ENCODE results near the gene MTX1. TPM values are rescaled to one million over a fixed set of nuclear protein-coding genes. Genes with fewer than 3 reads are reported as not detected.
A peak's percentile ranks its signal among the peaks of the same experiment; 100 is the strongest.

Gene MTX1
- total and polyA plus RNA-seq, 12 donors: 26.7 to 111 (median 45.9) TPM

GRCh38 chr1:155168456-155169210 lies 39.9 kb upstream of the MTX1 start:
- peaks cover 0 to 22% of the 10 kb centered on the region in 2 donors for H3K36me3 ChIP-seq (replicated peaks in 1 of 2)
- TF ChIP-seq POLR2A (IDR thresholded peaks at IDR 0.05) (no peak), CTCF (IDR thresholded peaks at IDR 0.05) (no peak)
- H3K9me3 ChIP-seq (replicated peaks in 1 of 3): no peaks in the 10 kb centered on the region
- WGBS, 4 donors: 74 to 87% (median 82%) methylated on average over 10 of the region's 10 CpGs
- H3K27me3 ChIP-seq: no peaks in the 10 kb centered on the region
- H3K4me1 ChIP-seq (replicated peaks in 1 of 2): peaks cover 7 to 27% of the 10 kb centered on the region in 2 donors
- H3K4me3 ChIP-seq: no peak overlapping the region
- intact Hi-C loops (cut with DNase I): no loop called here
- no peak overlapping the region for H3K27ac ChIP-seq
- peak in 1 of 7 donors; percentile 46 for DNase-seq

- H3K36me3 ChIP-seq (replicated peaks in 1 of 2): peaks cover 0 to 22% of the 10 kb centered on the region in 2 donors
- H3K27ac ChIP-seq: no peak overlapping the region
- DNase-seq: peak in 2 of 7 donors; percentile 11 to 40
- intact Hi-C loops (cut with DNase I): no loop called here
- no peaks in the 10 kb centered on the region for H3K27me3 ChIP-seq
- H3K4me3 ChIP-seq: no peak overlapping the region
- 67 to 83% (median 78%) methylated on average over 5 of the region's 5 CpGs for WGBS, 4 donors
- H3K9me3 ChIP-seq (replicated peaks in 1 of 3): no peaks in the 10 kb centered on the region
- TF ChIP-seq POLR2A (IDR thresholded peaks at IDR 0.05): no peak
- no peak for TF ChIP-seq CTCF (IDR thresholded peaks at IDR 0.05)
- peaks cover 7 to 27% of the 10 kb centered on the region in 2 donors for H3K4me1 ChIP-seq (replicated peaks in 1 of 2)
These were observed 39.0 kb upstream of the MTX1 start for GRCh38 chr1:155169541-155169940.

GRCh38 chr1:155170101-155170785 lies 38.3 kb upstream of the MTX1 start:
- Histone ChIP-seq H3K4me3 (no peak overlapping the region), H3K9me3 (replicated peaks in 1 of 3) (no peaks in the 10 kb centered on the region), H3K27ac (no peak overlapping the region), H3K4me1 (replicated peaks in 1 of 2) (peaks cover 7 to 27% of the 10 kb centered on the region in 2 donors), H3K36me3 (replicated peaks in 1 of 2) (peaks cover 0 to 22% of the 10 kb centered on the region in 2 donors), H3K27me3 (no peaks in the 10 kb centered on the region)
- DNase-seq: peak in 2 of 7 donors; percentile 14
- intact Hi-C loops (cut with DNase I): no loop called here
- 69 to 92% (median 88%) methylated on average over 2 of the region's 2 CpGs for whole genome bisulfite sequencing, 4 donors
- TF ChIP-seq CTCF (IDR thresholded peaks at IDR 0.05): no peak
- no peak for TF ChIP-seq POLR2A (IDR thresholded peaks at IDR 0.05)

GRCh38 chr1:155170806-155171205 lies 37.7 kb upstream of the MTX1 start:
- peak in 2 of 7 donors; percentile 16 to 35 for DNase-seq
- Histone ChIP-seq H3K36me3 (replicated peaks in 1 of 2) (peaks cover 0 to 22% of the 10 kb centered on the region in 2 donors), H3K27me3 (no peaks in the 10 kb centered on the region), H3K4me1 (replicated peaks in 1 of 2) (peaks cover 7 to 27% of the 10 kb centered on the region in 2 donors), H3K4me3 (no peak overlapping the region), H3K9me3 (replicated peaks in 1 of 3) (no peaks in the 10 kb centered on the region), H3K27ac (no peak overlapping the region)
- WGBS, 4 donors: 85 to 89% (median 88%) methylated on average over 7 of the region's 7 CpGs
- TF ChIP-seq POLR2A (IDR thresholded peaks at IDR 0.05): no peak
- TF ChIP-seq CTCF (IDR thresholded peaks at IDR 0.05): no peak
- intact Hi-C loops (cut with DNase I): no loop called here

Measured in adrenal gland (tissue), 12 donors.